HepG2 (cell line): Measurements from ENCODE around the gene GBX1. TPM values are rescaled to one million over a fixed set of nuclear protein-coding genes. Genes with fewer than 3 reads are reported as not detected.

Source experiments
- CBX2 ChIP-seq, 2 experiments: fragments of 200-600 bp in 1 of 2; sonication (generic); formaldehyde crosslinking in 1 of 2; IDR thresholded peaks; 2 replicates each; pipeline versions ENCODE4 v1.7.0 to v1.8.1; 2018 to 2022; ENCODE audit warnings: low read depth in 2 of 2, low read length in 1 of 2, mild to moderate bottlenecking in 1 of 2, missing genetic modification reagents in 1 of 2
- FOXK2 ChIP-seq: fragments of 450-650 bp; IDR thresholded peaks from 2 replicates; pipeline ENCODE4 v1.6.1; 2016
- MAZ ChIP-seq, 2 experiments: sonication (generic) in 1 of 2; formaldehyde crosslinking in 1 of 2; IDR thresholded peaks; 2 replicates each; pipeline versions ENCODE4 v1.5.0 to v1.6.1; 2012 to 2020; ENCODE audit warnings: low read depth in 2 of 2, mild to moderate bottlenecking in 2 of 2, borderline replicate concordance in 1 of 2, improper control_type of control experiment in 1 of 2, low read length in 1 of 2, missing genetic modification reagents in 1 of 2, moderate library complexity in 1 of 2
- MED8 ChIP-seq: sonication (generic); formaldehyde crosslinking; IDR thresholded peaks from 2 replicates; pipeline ENCODE4 v1.8.1; 2023; ENCODE audit warnings: mild to moderate bottlenecking, missing genetic modification reagents; ENCODE audit not compliant: insufficient replicate concordance
- YEATS4 ChIP-seq: sonication (generic); formaldehyde crosslinking; IDR thresholded peaks from 2 replicates; pipeline ENCODE4 v1.4.0; 2020; ENCODE audit warnings: missing genetic modification reagents, borderline replicate concordance
- ZBTB49 ChIP-seq: sonication (generic); formaldehyde crosslinking; IDR thresholded peaks from 2 replicates; pipeline ENCODE4 v1.4.0; 2020; ENCODE audit warnings: missing genetic modification reagents, borderline replicate concordance
- ZIK1 ChIP-seq: sonication (generic); formaldehyde crosslinking; IDR thresholded peaks from 2 replicates; pipeline ENCODE4 v1.5.0; 2020; ENCODE audit warnings: mild to moderate bottlenecking, low read depth, missing genetic modification reagents, borderline replicate concordance
- ZNF142 ChIP-seq: sonication (generic); formaldehyde crosslinking; IDR thresholded peaks from 2 replicates; pipeline ENCODE4 v1.4.0; 2020; ENCODE audit warnings: missing genetic modification reagents
- ZNF414 ChIP-seq: sonication (generic); formaldehyde crosslinking; IDR thresholded peaks from 2 replicates; pipeline ENCODE4 v1.5.0; 2020; ENCODE audit warnings: missing genetic modification reagents
- ZNF615 ChIP-seq: sonication (generic); formaldehyde crosslinking; IDR thresholded peaks from 2 replicates; pipeline ENCODE4 v1.5.0; 2020; ENCODE audit warnings: mild to moderate bottlenecking, missing genetic modification reagents, borderline replicate concordance
- ZNF720 ChIP-seq: sonication (generic); formaldehyde crosslinking; IDR thresholded peaks from 2 replicates; pipeline ENCODE4 v1.4.0; 2020; ENCODE audit warnings: missing genetic modification reagents
- ZNF768 ChIP-seq: sonication (generic); formaldehyde crosslinking; IDR thresholded peaks from 2 replicates; pipeline ENCODE4 v1.4.0; 2020; ENCODE audit warnings: missing genetic modification reagents
- ZNF777 ChIP-seq: sonication (generic); formaldehyde crosslinking; IDR thresholded peaks from 2 replicates; pipeline ENCODE4 v1.4.0; 2020; ENCODE audit warnings: missing genetic modification reagents
- polyA plus RNA-seq, 8 experiments: library from polyadenylated mRNA; depleted of rRNA in 3 of 8; stranded (reverse) in 7 of 8; unstranded in 1 of 8; fragments of >200 nt; fragmentation: Illumina TruSeq in 4 of 8; extraction: Trizol in 4 of 8; gene quantifications; 2 replicates each; pipeline versions ENCODE4 v1.2.1 to v1.2.3, GENCODE V29; 2011 to 2016; ENCODE audit warnings: low read depth in 4 of 8, missing spikeins in 1 of 8, mixed read lengths in 1 of 8; ENCODE audit not compliant: insufficient read depth in 1 of 8
- total RNA-seq, 5 experiments: library from RNA; depleted of rRNA; stranded (reverse); fragments of >200 nt; fragmentation: Illumina TruSeq; extraction: Trizol; gene quantifications; 2 replicates each; pipeline ENCODE4 v1.2.3, GENCODE V29; 2016; ENCODE audit warnings: low read depth in 1 of 5
- TF ChIP-seq, protein P1 (sequence below): sonication (generic); formaldehyde crosslinking; IDR thresholded peaks from 2 replicates; pipeline ENCODE4 v1.8.1; 2023; ENCODE audit warnings: mild to moderate bottlenecking, missing genetic modification reagents
- TF ChIP-seq, protein P2 (sequence below): sonication (generic); formaldehyde crosslinking; IDR thresholded peaks from 2 replicates; pipeline ENCODE4 v1.5.0; 2020; ENCODE audit warnings: mild to moderate bottlenecking, missing genetic modification reagents

Gene GBX1
- total and polyA plus RNA-seq, 2 of the 13 experiments (the other 11 are each of a cell fraction or from before 2014, with no cell fraction given) = not detected

DNA sequence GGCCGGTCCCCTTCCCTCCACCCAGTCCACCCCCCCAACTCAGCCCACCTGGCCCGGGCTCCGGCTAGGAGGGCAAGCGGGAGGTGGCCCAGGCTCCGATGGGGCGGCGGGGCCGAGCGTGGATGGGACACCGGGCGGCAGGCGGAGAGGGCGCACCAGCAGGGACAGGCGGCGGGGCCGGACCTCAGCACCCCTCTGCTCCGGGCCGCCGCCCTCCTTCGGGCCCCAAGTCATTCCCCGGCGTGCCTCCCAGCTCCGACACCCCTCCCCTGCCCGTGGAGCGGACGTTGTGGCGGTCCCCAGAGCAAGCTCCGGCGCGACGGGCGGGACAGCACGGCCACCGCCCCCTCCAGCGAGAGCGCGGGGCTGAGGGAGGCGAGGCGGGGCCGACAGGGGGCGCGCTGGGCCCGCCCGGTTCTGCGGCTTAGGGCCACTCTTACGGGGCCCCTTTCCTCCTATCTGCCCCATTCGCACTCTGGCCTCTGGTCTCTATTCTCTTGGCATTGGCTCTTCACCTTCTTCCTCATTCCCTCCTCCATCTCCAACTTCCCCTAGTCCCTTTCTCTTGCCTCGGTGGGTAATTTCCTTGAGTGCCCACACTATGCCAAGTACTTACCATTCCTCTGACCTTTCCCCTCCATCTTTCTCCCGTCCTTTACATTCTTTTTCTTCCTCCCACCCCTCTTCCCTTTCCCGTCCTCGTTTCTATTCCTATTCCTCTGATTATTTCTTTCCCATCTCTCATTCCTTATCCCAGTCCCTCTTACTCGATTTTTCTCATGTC, 701 bp upstream of the GBX1 start (continued):
- TF ChIP-seq ZNF142 (CRISPR knock-in tag) = no peak
- TF ChIP-seq ZNF768 = peak; percentile 48; the same call in 1 of the 2 replicates
- TF ChIP-seq MAZ (IDR thresholded peaks at IDR 0.05; ENCODE audit: borderline replicate concordance, low read depth, low read length) = peak; percentile 32; the same call in 1 of the 2 replicates
- TF ChIP-seq MAZ (CRISPR knock-in tag; IDR thresholded peaks at IDR 0.05; ENCODE audit: low read depth) = no peak
- no peak for TF ChIP-seq ZIK1 (CRISPR knock-in tag)
- TF ChIP-seq, protein P1, sequence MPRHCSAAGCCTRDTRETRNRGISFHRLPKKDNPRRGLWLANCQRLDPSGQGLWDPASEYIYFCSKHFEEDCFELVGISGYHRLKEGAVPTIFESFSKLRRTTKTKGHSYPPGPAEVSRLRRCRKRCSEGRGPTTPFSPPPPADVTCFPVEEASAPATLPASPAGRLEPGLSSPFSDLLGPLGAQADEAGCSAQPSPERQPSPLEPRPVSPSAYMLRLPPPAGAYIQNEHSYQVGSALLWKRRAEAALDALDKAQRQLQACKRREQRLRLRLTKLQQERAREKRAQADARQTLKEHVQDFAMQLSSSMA = no peak
- TF ChIP-seq ZBTB49 (CRISPR knock-in tag) = no peak
- no peak for TF ChIP-seq ZNF720 (CRISPR knock-in tag)
- no peak for TF ChIP-seq YEATS4 (CRISPR knock-in tag)
- TF ChIP-seq, protein P2, sequence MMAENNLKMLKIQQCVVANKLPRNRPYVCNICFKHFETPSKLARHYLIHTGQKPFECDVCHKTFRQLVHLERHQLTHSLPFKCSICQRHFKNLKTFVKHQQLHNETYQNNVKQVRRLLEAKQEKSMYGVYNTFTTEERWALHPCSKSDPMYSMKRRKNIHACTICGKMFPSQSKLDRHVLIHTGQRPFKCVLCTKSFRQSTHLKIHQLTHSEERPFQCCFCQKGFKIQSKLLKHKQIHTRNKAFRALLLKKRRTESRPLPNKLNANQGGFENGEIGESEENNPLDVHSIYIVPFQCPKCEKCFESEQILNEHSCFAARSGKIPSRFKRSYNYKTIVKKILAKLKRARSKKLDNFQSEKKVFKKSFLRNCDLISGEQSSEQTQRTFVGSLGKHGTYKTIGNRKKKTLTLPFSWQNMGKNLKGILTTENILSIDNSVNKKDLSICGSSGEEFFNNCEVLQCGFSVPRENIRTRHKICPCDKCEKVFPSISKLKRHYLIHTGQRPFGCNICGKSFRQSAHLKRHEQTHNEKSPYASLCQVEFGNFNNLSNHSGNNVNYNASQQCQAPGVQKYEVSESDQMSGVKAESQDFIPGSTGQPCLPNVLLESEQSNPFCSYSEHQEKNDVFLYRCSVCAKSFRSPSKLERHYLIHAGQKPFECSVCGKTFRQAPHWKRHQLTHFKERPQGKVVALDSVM (CRISPR knock-in tag) = no peak
- no peak for TF ChIP-seq FOXK2
- TF ChIP-seq ZNF777 (CRISPR knock-in tag) = peak; percentile 80
- TF ChIP-seq MED8 (CRISPR knock-in tag) = no peak
- TF ChIP-seq ZNF414 (CRISPR knock-in tag) = no peak
- TF ChIP-seq ZNF615 (CRISPR knock-in tag) = no peak
- no peak for TF ChIP-seq CBX2 (IDR thresholded peaks at IDR 0.05; ENCODE audit: low read depth, low read length)
- TF ChIP-seq CBX2 (CRISPR knock-in tag; IDR thresholded peaks at IDR 0.05; ENCODE audit: low read depth) = no peak
